H1 (cell line): Measurements from ENCODE around the gene EMC10. TPM values are rescaled to one million over a fixed set of nuclear protein-coding genes. Genes with fewer than 3 reads are reported as not detected.

Experiments
- CTCF ChIA-PET: fragments of 300-600 bp; sonication (Branson Sonifier 250); formaldehyde crosslinking; loops from one replicate; lab custom pipeline; 2021; ENCODE audit not compliant: partially characterized antibody; lab: Charles Lee
- POLR2A ChIA-PET: fragments of 300-600 bp; sonication (Branson Sonifier 250); formaldehyde crosslinking; loops from one replicate; lab custom pipeline; 2021; ENCODE audit warnings: inconsistent platforms; ENCODE audit not compliant: partially characterized antibody; lab: Charles Lee
- DNase-seq, 2 experiments: peaks; one replicate each; pipeline versions ENCODE4 v3.0.0 to v3.0.0-alpha.2; 2010 to 2022; ENCODE audit warnings: low spot score in 2 of 2, low read depth in 1 of 2, mixed read lengths in 1 of 2
- FAIRE-seq: peaks from 2 replicates; lab custom pipeline; 2011; peaks lifted over from hg19 to GRCh38; lab: Jason Lieb, UNC
- H2AFZ ChIP-seq: 2 replicates; pipeline ENCODE4 v1.8.1; 2012; ENCODE audit warnings: low read length, inconsistent platforms
- H2AK5ac ChIP-seq: 2 replicates; pipeline ENCODE4 v1.6.1; 2013; ENCODE audit warnings: low read depth, low read length
- H2BK120ac ChIP-seq: replicated peaks from 2 replicates; pipeline ENCODE3; 2013; ENCODE audit warnings: low read depth, low read length, inconsistent platforms
- H2BK12ac ChIP-seq: 2 replicates; pipeline ENCODE4 v1.6.1; 2013; ENCODE audit warnings: low read depth, low read length
- H2BK15ac ChIP-seq: 2 replicates; pipeline ENCODE4 v1.6.1; 2013; ENCODE audit warnings: low read length
- H2BK20ac ChIP-seq: 2 replicates; pipeline ENCODE4 v1.6.1; 2013; ENCODE audit warnings: low read length
- H2BK5ac ChIP-seq: 2 replicates; pipeline ENCODE4 v1.6.1; 2013; ENCODE audit warnings: low read depth, low read length
- H3K14ac ChIP-seq: 2 replicates; pipeline ENCODE4 v1.6.1; 2013; ENCODE audit warnings: inconsistent platforms; ENCODE audit not compliant: insufficient read length
- H3K18ac ChIP-seq: 2 replicates; pipeline ENCODE4 v1.6.1; 2013; ENCODE audit warnings: low read length; ENCODE audit errors: extremely low read depth
- H3K23ac ChIP-seq: 2 replicates; pipeline ENCODE4 v1.6.1; 2013; ENCODE audit warnings: inconsistent platforms; ENCODE audit not compliant: insufficient read length
- H3K23me2 ChIP-seq: 2 replicates; pipeline ENCODE4 v1.6.1; 2013; ENCODE audit warnings: low read depth, low read length
- H3K27ac ChIP-seq: 2 replicates; pipeline ENCODE4 v1.6.1; 2011; ENCODE audit warnings: low read depth, low read length, inconsistent platforms
- H3K27me3 ChIP-seq, 4 experiments: replicated peaks in 1 of 4; 1 replicate in 1 of 4; 2 replicates in 3 of 4; pipeline versions ENCODE4 v1.6.1 to v1.8.1; 2011 to 2013; ENCODE audit warnings: low read length in 3 of 4, mild to moderate bottlenecking in 3 of 4, inconsistent platforms in 2 of 4, mixed read lengths in 2 of 4, moderate library complexity in 1 of 4; ENCODE audit not compliant: control insufficient read depth in 3 of 4, insufficient read depth in 3 of 4; ENCODE audit errors: extremely low read depth in 1 of 4
- H3K36me3 ChIP-seq, 4 experiments: 2 replicates each; pipeline versions ENCODE4 v1.6.1 to v1.8.1; 2011 to 2013; ENCODE audit warnings: mild to moderate bottlenecking in 4 of 4, low read length in 3 of 4, moderate library complexity in 2 of 4, control low read depth in 1 of 4, inconsistent platforms in 1 of 4; ENCODE audit not compliant: insufficient read depth in 4 of 4, control insufficient read depth in 2 of 4
- H3K4ac ChIP-seq: replicated peaks from 2 replicates; pipeline ENCODE3; 2013; ENCODE audit warnings: low read length, low read depth, mixed read lengths, inconsistent platforms; ENCODE audit not compliant: insufficient read length
- H3K4me1 ChIP-seq, 4 experiments: replicated peaks in 1 of 4; 1 replicate in 1 of 4; 2 replicates in 3 of 4; pipeline versions ENCODE4 v1.6.1 to v1.8.1; 2011 to 2013; ENCODE audit warnings: low read length in 3 of 4, inconsistent platforms in 2 of 4, mixed read lengths in 1 of 4; ENCODE audit not compliant: insufficient read depth in 4 of 4, control insufficient read depth in 3 of 4
- H3K4me2 ChIP-seq, 2 experiments: 2 replicates each; pipeline versions ENCODE4 v1.6.1 to v1.8.1; 2011 to 2013; ENCODE audit warnings: low read depth in 2 of 2, low read length in 2 of 2, control low read depth in 1 of 2, inconsistent platforms in 1 of 2, mild to moderate bottlenecking in 1 of 2; ENCODE audit not compliant: insufficient read depth in 1 of 2
- H3K4me3 ChIP-seq, 4 experiments: fragments of 200-600, 300-600 bp in 1 of 4; sonication (generic), shearing (Covaris generic), sonication (Bioruptor Twin) in 1 of 4; 2 replicates each; pipeline versions ENCODE4 v1.5.1 to v1.8.1; 2011 to 2016; ENCODE audit warnings: low read length in 4 of 4, low read depth in 3 of 4, control low read depth in 2 of 4, inconsistent platforms in 2 of 4, mild to moderate bottlenecking in 2 of 4, mixed read lengths in 1 of 4, moderate library complexity in 1 of 4; ENCODE audit not compliant: insufficient read depth in 2 of 4; ENCODE audit errors: extremely low read depth in 1 of 4
- H3K56ac ChIP-seq: replicated peaks from 2 replicates; pipeline ENCODE3; 2013; ENCODE audit warnings: low read depth, mild to moderate bottlenecking, mixed read lengths, low read length, inconsistent platforms; ENCODE audit not compliant: insufficient read length
- H3K79me1 ChIP-seq: 2 replicates; pipeline ENCODE4 v1.6.1; 2013; ENCODE audit warnings: low read depth, low read length, control low read depth
- H3K79me2 ChIP-seq, 2 experiments: 2 replicates each; pipeline versions ENCODE4 v1.6.1 to v1.8.1; 2012 to 2013; ENCODE audit warnings: low read length in 2 of 2, mild to moderate bottlenecking in 2 of 2, inconsistent platforms in 1 of 2; ENCODE audit not compliant: insufficient read depth in 2 of 2, control insufficient read depth in 1 of 2
- H3K9ac ChIP-seq, 4 experiments: replicated peaks in 1 of 4; 1 replicate in 1 of 4; 2 replicates in 3 of 4; pipeline versions ENCODE4 v1.6.1 to v1.8.1; 2011 to 2013; ENCODE audit warnings: low read depth in 3 of 4, low read length in 3 of 4, control low read depth in 2 of 4, mild to moderate bottlenecking in 2 of 4, moderate library complexity in 2 of 4, inconsistent platforms in 1 of 4; ENCODE audit errors: extremely low read depth in 1 of 4
- H3K9me3 ChIP-seq, 2 experiments: 2 replicates each; pipeline versions ENCODE4 v1.6.1 to v1.8.1; 2012 to 2013; ENCODE audit warnings: mild to moderate bottlenecking in 2 of 2, moderate library complexity in 2 of 2, control low read depth in 1 of 2, inconsistent platforms in 1 of 2, low read depth in 1 of 2, low read length in 1 of 2, mixed read lengths in 1 of 2; ENCODE audit not compliant: insufficient read depth in 2 of 2
- H4K20me1 ChIP-seq, 2 experiments: replicated peaks in 1 of 2; 2 replicates each; pipeline versions ENCODE3 to v1.8.1; 2011 to 2013; ENCODE audit warnings: inconsistent platforms in 2 of 2, low read length in 2 of 2, mild to moderate bottlenecking in 1 of 2; ENCODE audit not compliant: insufficient read depth in 2 of 2, control insufficient read depth in 1 of 2
- H4K5ac ChIP-seq: 2 replicates; pipeline ENCODE4 v1.6.1; 2013; ENCODE audit warnings: low read length, low read depth, mixed read lengths, inconsistent platforms; ENCODE audit not compliant: insufficient read length
- H4K8ac ChIP-seq: 2 replicates; pipeline ENCODE4 v1.8.0; 2013; ENCODE audit warnings: mild to moderate bottlenecking, moderate library complexity, low read length, inconsistent platforms; ENCODE audit not compliant: insufficient read depth; ENCODE audit errors: extremely low read depth
- H4K91ac ChIP-seq: replicated peaks from 2 replicates; pipeline ENCODE3; 2013; ENCODE audit warnings: low read length, mixed read lengths, inconsistent platforms; ENCODE audit not compliant: insufficient read length
- ATF2 ChIP-seq: IDR thresholded peaks from 2 replicates; pipeline ENCODE4 v1.6.1; 2012; ENCODE audit warnings: low read length, inconsistent platforms
- EGR1 ChIP-seq: IDR thresholded peaks from 2 replicates; pipeline ENCODE4 v1.6.1; 2011; ENCODE audit warnings: low read depth, low read length, borderline replicate concordance
- HDAC2 ChIP-seq, 2 experiments: fragments of 300-600 bp in 1 of 2; sonication (generic) in 1 of 2; IDR thresholded peaks; 2 replicates each; pipeline ENCODE4 v1.6.1; 2011 to 2012; ENCODE audit warnings: low read depth in 2 of 2, low read length in 2 of 2, mild to moderate bottlenecking in 2 of 2, moderate library complexity in 2 of 2, borderline replicate concordance in 1 of 2, inconsistent platforms in 1 of 2
- POLR2AphosphoS5 ChIP-seq: IDR thresholded peaks from 2 replicates; pipeline ENCODE4 v1.6.1; 2011; ENCODE audit warnings: low read depth, low read length
- WGBS, 2 experiments: shearing (Covaris generic) in 1 of 2; methylation state at CpG; one replicate each; pipeline versions ENCODE4 v1.1.6 to v1.1.7; 2013 to 2015; ENCODE audit warnings: low lambda C conversion rate in 2 of 2, mixed read lengths in 2 of 2, inconsistent platforms in 1 of 2, low coverage in 1 of 2, missing lambda C conversion rate in 1 of 2; ENCODE audit not compliant: insufficient replicate concordance in 2 of 2, insufficient coverage in 1 of 2, insufficient read length in 1 of 2; ENCODE audit errors: extremely low coverage in 1 of 2, missing lambda C conversion rate in 1 of 2; 5-methylcytosine and 5-hydroxymethylcytosine counted together
- polyA plus RNA-seq, 7 experiments: library from polyadenylated mRNA; depleted of rRNA in 3 of 7; stranded (reverse) in 5 of 7; unstranded in 2 of 7; fragments of >200 nt in 5 of 7; fragments of 200-250 nt in 2 of 7; gene quantifications; 1 replicate in 5 of 7; 2 replicates in 1 of 7; 4 replicates in 1 of 7; pipeline versions ENCODE4 v1.2.1 to v1.2.3, GENCODE V29; 2011 to 2013; ENCODE audit warnings: missing spikeins in 2 of 7, mixed read lengths in 2 of 7
- total RNA-seq: library from RNA; stranded (reverse); fragmentation: NEBNext Ultra II Directional; extraction: Animal tissue kit (Norgen Biotek cat#: 25700); gene quantifications from 2 replicates; pipeline ENCODE4 v1.2.1, GENCODE V29; 2021

Gene EMC10
- total and polyA plus RNA-seq, 2 of the 8 experiments (the other 6 are each of a cell fraction or from before 2014, with no cell fraction given) = 77.6 to 103 TPM

- no peak overlapping the region for H4K8ac ChIP-seq
- peaks cover 2% of the 10 kb centered on the region; the same call in 1 of the 2 replicates for H3K23me2 ChIP-seq
- WGBS, 2 experiments = 28% methylated on average over 20 of the region's 20 CpGs; no CpG with 5 or more reads in 1 of the 2 experiments
- peaks cover 10% of the 10 kb centered on the region for H3K79me1 ChIP-seq
- H2BK12ac ChIP-seq = no peak overlapping the region
- no peak overlapping the region for H2BK120ac ChIP-seq
- H2AK5ac ChIP-seq = no peak overlapping the region
- ChIA-PET CTCF (interaction anchor here (1.1 kb wide), 1 partner anchor 445 kb away, joined by 3 read pairs; no protein-coding TSS in a partner anchor), POLR2A (interaction anchor here (0.7 to 2.7 kb wide), 4 partner anchors 9 to 614 kb away, joined by 4 to 12 read pairs (median 6); no protein-coding TSS in a partner anchor)
- no peak overlapping the region for H4K91ac ChIP-seq
- no peak overlapping the region for H3K23ac ChIP-seq
- H4K20me1 ChIP-seq = peaks cover 6 to 8% of the 10 kb centered on the region in 2 experiments
- no peak overlapping the region for H2AFZ ChIP-seq
- H4K5ac ChIP-seq = no peak overlapping the region
- H3K27me3 ChIP-seq = no peaks in the 10 kb centered on the region; a peak in 1 of 7 replicates
- no peak for DNase-seq
- H3K36me3 ChIP-seq = peaks cover 2 to 36% (median 10%) of the 10 kb centered on the region in 4 experiments; a peak in 5 of 8 replicates
- H2BK20ac ChIP-seq = no peak overlapping the region
- peaks cover 3 to 6% of the 10 kb centered on the region in 2 experiments; a peak in 3 of 4 replicates for H3K9me3 ChIP-seq
- H3K4me3 ChIP-seq = peak overlapping the region; percentile 79 to 92 (median 85)
- TF ChIP-seq HDAC2 (IDR thresholded peaks at IDR 0.05; ENCODE audit: borderline replicate concordance in 1 of 2, low read depth in 2 of 2, low read length in 2 of 2) (peak in 1 of 2 experiments; percentile 90; a peak in 1 of 4 replicates), POLR2AphosphoS5 (no peak), EGR1 (peak; percentile 21; the same call in 1 of the 2 replicates), ATF2 (no peak)
- H3K27ac ChIP-seq = no peak overlapping the region
- no peak for FAIRE-seq
- H2BK5ac ChIP-seq = no peak overlapping the region
- no peak overlapping the region for H2BK15ac ChIP-seq
- H3K56ac ChIP-seq = no peak overlapping the region
- no peaks in the 10 kb centered on the region for H3K4me1 ChIP-seq
- H3K9ac ChIP-seq = peak overlapping the region in 3 of 4 experiments; percentile 79 to 89 (median 84); a peak in 3 of 7 replicates
- no peak overlapping the region for H3K18ac ChIP-seq
- H3K4ac ChIP-seq = no peak overlapping the region
- peaks cover 4 to 16% of the 10 kb centered on the region in 2 experiments; a peak in 3 of 4 replicates for H3K79me2 ChIP-seq
- H3K14ac ChIP-seq = no peak overlapping the region
- peak overlapping the region; percentile 59 to 69 for H3K4me2 ChIP-seq
These were observed 566 bp downstream of the EMC10 start for GRCh38 chr19:50476907-50477238.
